SK-N-MC (cell line): ENCODE data around the gene EGFL8.

ENCODE experiments used
- FOXP2 ChIP-seq: optimal IDR thresholded peaks from 2 replicates; pipeline ENCODE3; 2011; ENCODE audit warnings: mild to moderate bottlenecking, moderate library complexity; ENCODE audit not compliant: insufficient read depth; ENCODE audit errors: extremely low read length, control extremely low read depth
- POLR2AphosphoS5 ChIP-seq: IDR thresholded peaks from 2 replicates; pipeline ENCODE4 v1.6.1; 2012; ENCODE audit warnings: mild to moderate bottlenecking, low read depth, low read length, borderline replicate concordance

- TF ChIP-seq FOXP2 (no peak), POLR2AphosphoS5 (no peak)
Observed at GRCh38 chr6:32181148-32181702, 16.8 kb downstream of the EGFL8 start.
